SH-SY5Y (cell line): ENCODE measurements around the gene MANF.

ENCODE experiments used
- GATA2 ChIP-seq: IDR thresholded peaks from 2 replicates; pipeline ENCODE4 v1.6.1; 2011; ENCODE audit warnings: mild to moderate bottlenecking, low read depth, low read length
- GATA3 ChIP-seq: IDR thresholded peaks from 2 replicates; pipeline ENCODE4 v1.6.1; 2011; ENCODE audit warnings: low read depth, mild to moderate bottlenecking, low read length, moderate library complexity

DNA sequence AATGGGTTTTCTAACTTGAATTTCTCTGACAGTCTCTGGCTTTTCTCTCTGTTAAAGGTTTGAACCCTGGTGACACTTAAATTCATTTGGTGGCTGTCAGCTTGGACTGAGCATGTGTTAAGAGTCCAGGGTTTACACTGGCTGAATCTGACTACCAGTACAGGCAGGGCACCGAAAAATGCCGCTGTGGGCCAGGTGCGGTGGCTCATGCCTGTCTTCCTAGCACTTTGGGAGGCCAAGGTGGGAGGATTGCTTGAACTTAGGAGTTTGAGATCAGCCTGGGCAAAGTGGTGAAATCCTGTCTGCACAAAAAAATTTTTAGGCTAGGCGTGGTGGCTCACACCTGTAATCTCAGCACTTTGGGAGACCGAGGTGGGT, 1.8 kb downstream of the MANF start:
- TF ChIP-seq GATA3 (no peak), GATA2 (no peak)
